Measurements from ENCODE around the gene YPEL1. TPM values are rescaled to one million over a fixed set of nuclear protein-coding genes. Genes with fewer than 3 reads are reported as not detected.
"Not testable (repeated sequence)": the region's sequence is repeated elsewhere in the genome, so short reads cannot be mapped to it uniquely, and the experiment has no call there.

Gene YPEL1
- total RNA-seq, 1 donor: 11.8 TPM

GRCh38 chr22:21754523-21754922, 18.9 kb upstream of the YPEL1 start:
- peak in 2 of 3 donors; percentile 56 to 78 for DNase-seq (ENCODE audit: low read depth in 2 of 3, low spot score in 2 of 3)

- DNase-seq (ENCODE audit: low read depth in 2 of 3, low spot score in 2 of 3): no peak
Observed at GRCh38 chr22:21753374-21754111, 17.9 kb upstream of the YPEL1 start.

DNA sequence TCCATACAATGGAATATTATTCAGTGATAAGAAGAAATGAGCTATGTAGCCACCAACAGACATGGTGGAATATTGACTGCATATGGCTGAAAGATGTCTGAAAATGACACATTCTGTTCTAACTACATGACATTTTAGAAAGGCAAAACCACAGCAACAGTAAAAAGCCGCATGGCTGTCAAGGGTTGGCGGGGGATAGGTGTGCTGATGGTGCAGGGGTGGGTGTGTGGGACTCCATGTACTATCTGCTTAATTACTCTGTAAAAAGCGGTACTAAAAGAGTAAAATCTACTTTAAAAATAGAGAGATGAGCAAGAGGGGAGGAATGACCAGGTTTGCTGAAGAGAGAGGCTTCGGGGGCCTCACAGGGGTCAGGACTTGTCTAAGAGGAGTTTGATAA, 16.7 kb upstream of the YPEL1 start:
- no peak for DNase-seq (ENCODE audit: low read depth in 2 of 3, low spot score in 2 of 3)

DNA sequence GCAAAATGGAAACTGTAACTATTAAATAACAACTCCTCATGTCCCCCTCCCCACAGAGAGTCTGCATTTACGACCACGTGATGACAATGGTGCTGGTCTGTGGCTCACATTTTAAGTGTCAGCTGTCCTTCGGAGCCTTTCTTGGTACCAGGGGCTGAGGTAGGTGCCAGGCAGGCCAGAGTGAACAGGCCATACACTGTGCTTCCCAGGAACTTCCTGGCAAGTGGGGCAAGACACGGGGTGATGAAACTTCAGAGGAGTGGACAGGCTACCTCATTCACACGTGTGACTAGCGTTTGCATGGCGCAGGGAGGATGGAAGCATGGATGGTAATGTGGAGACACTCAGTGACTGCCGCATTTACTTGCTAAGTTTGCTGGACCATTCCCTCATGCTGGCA, 10.4 kb upstream of the YPEL1 start:
- no peak for DNase-seq (ENCODE audit: low read depth in 2 of 3, low spot score in 2 of 3)

- not testable (repeated sequence) for DNase-seq (ENCODE audit: low read depth in 2 of 3, low spot score in 2 of 3)
Observed at GRCh38 chr22:21744917-21745316, 9.3 kb upstream of the YPEL1 start.

- DNase-seq (ENCODE audit: low read depth in 2 of 3, low spot score in 2 of 3): no peak
Observed at GRCh38 chr22:21741790-21742189, 6.2 kb upstream of the YPEL1 start.

GRCh38 chr22:21741059-21741458, 5.5 kb upstream of the YPEL1 start:
- no peak for DNase-seq (ENCODE audit: low read depth in 2 of 3, low spot score in 2 of 3)

GRCh38 chr22:21739828-21740377, 4.3 kb upstream of the YPEL1 start:
- DNase-seq (ENCODE audit: low read depth in 2 of 3, low spot score in 2 of 3): no peak

DNA sequence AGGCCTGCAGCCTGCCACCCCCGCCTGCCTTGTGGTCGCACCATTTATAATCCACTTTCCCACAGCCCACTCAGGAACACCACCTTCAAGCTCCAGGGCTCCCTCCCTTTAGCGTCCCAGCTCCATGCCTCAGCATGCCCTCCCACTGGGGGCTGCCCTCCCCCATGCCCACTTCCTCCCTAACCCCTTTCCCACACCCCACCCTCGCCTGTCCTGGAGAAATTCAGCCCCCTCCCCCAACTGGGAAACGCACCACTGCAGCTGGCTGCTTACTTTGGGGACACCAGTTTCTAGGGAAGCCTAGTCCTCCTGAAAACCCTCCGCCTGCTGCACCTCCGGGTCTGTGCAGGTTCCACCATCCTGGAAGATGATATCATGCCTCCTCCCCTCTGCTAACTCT, 3.4 kb upstream of the YPEL1 start:
- no peak for DNase-seq (ENCODE audit: low read depth in 2 of 3, low spot score in 2 of 3)

DNA sequence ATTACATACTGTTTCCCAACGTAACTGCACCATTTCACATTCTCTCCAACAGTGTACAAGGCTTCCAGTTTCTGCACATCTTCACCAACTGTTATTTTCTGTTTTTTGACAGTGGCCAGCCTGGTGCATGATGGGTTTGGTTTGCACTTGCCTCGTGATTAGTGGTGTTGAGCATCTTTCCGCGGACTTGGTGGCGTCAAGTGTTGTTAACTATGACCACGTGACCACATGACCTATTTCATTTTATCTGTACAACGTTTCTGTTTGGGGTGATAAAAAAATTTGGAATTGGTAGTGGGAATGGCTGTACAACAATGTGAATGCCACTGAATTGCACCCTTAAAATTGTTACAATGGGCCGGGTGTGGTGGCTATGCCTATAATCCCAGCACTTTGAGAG, 2.5 kb upstream of the YPEL1 start:
- no peak for DNase-seq (ENCODE audit: low read depth in 2 of 3, low spot score in 2 of 3)

DNA sequence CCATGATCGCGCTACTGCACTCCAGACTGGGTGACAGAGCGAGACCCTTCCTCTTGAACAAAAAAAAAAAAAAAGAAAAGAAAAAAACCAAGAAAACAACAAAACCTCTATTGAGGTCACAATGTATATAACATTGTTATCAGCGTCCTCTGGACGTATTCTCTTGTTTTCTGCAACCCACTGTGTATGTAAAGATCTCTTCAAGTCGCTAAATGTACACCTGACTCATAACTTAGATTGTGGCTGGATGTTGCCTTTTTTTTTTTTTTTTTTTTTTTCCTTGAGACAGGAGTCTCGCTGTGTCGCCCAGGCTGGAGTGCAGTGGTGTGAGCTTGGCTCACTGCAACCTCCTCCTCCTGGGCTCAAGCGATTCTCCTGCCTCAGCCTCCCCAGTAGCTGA, 1.4 kb upstream of the YPEL1 start:
- DNase-seq (ENCODE audit: low read depth in 2 of 3, low spot score in 2 of 3): no peak

DNA sequence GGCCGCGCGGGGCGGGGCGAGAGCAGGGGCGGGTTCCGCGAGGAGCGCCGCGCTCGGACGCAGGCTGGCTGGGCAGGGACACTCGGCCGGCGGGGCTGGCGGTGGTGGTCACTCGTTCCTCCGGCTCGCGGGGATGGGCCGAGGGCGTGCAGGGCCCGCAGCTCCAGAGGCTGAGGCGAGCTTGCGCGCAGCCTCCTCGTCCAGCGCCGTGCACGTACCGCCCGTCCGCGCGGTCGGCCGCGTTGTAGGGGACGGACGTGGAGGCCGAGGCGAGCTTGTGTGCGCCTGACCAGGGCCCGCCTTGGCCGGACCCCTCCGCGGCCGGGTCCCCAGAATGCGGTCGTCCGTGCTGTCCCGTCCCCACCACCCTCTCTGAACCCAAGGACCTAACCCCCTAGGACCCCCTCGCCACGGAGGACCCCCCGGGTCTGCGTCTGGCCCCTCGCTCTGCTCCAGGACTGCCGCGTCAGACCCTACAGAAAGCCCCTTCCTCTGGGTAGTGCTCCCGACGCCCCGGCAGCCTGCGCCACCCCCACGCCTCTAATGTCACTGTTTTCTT, 569 bp upstream of the YPEL1 start:
- no peak for DNase-seq (ENCODE audit: low read depth in 2 of 3, low spot score in 2 of 3)

DNA sequence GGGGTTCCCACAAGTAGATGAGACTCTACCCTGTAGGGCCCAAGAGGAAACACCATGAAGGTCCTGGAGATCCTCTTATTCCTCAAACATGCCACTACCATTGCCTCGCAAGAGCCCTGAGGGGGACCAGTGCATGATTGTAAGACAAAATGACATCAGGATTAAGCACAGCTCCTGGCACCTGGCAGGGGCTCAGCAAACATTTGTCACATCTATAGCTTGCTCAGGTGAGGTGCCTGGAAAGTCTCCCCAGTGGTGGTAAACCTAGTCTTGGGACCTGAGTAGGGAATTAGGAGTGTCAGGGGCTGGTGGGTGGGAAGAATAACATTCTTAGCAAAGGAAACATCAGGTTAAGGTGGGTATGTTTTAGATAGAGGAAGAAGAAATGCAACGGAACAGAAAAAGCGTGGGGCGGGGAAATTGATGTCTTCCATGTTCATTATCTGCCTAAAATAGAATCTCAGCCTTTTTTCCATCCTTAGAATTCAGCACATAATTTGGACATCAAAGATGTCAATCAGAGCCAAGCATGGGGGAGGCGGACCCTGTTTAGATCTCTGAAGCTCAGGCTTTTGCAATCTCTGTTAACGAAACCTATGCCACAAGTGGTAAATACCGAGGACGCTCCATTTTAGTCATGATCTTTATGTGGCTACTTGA, 924 bp downstream of the YPEL1 start:
- DNase-seq (ENCODE audit: low read depth in 2 of 3, low spot score in 2 of 3): peak in 1 of 3 donors; percentile 37

DNA sequence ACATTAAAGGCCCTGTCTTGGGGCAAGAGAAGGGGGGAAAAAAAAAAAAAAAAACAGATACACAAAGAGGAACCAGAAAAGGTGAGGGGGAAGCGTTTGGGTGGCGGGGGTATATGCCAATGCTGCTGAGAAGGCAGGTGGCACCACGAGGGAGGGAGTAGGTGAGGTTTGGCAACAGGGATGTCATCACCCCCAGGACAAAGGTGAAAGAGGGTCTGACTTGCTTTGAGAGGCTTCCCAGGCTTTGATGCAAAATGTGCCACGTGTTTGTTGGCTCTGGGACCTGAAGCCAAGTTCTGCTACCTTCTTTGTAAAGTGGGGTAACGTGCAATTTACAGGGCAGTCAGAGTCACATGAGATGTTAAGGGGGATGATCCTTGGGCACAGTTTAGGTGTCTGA, 4.1 kb downstream of the YPEL1 start:
- DNase-seq (ENCODE audit: low read depth in 2 of 3, low spot score in 2 of 3): no peak

DNA sequence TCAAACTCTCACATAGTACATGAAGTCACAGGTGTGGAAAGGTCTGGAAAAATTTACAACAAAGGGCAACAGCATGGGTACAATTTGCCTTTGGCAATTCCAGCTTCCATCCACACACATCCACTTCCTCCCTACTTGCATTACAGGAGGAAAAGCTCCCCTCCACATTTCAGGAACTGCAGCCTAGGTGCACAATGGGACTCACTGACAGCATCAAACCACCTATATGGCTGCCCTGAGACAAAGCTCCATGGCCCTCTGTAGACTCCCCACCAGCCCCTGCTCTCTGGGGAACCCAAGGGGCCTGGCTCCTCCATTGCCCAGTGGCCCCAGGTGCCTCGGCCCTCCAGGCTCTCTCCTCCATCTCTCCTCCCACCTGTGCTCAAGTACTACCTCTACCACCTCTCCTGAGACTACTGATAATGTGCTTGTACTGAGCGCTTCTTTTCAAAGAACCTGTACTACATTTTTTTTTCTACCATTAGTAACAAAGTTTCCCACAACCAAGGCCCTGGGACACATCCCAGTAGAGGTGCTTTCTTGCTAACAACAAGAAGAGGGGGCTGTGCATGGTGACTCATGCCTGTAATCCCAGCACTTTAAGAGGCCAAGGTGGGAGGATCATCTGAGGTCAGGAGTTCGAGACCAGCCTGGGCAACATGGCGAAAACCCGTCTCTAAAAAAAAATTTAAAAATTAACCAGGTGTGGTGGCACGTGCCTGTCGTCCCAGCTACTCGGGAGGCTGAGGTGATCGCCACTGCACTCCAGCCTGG, 4.9 kb downstream of the YPEL1 start:
- DNase-seq (ENCODE audit: low read depth in 2 of 3, low spot score in 2 of 3): no peak

DNA sequence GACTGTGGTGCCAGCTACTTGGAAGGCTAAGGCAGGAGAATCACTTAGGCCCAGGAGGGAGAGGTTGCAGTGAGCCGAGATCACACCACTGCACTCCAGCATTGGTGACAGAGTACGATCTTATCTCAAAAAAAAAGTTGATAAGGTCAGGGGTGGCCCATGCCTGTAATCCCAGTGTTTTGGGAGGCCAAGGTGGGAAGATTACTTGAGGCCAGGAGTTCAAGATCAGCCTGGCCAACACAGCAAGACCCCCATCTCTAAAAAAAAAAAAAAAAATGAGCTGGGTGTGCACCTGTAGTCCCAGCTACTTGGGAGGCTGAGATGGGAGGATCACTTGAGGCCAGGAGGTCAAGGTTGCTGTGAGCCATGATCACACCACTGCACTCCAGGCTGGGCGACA, 6.4 kb downstream of the YPEL1 start:
- DNase-seq (ENCODE audit: low read depth in 2 of 3, low spot score in 2 of 3): not testable (repeated sequence)

DNA sequence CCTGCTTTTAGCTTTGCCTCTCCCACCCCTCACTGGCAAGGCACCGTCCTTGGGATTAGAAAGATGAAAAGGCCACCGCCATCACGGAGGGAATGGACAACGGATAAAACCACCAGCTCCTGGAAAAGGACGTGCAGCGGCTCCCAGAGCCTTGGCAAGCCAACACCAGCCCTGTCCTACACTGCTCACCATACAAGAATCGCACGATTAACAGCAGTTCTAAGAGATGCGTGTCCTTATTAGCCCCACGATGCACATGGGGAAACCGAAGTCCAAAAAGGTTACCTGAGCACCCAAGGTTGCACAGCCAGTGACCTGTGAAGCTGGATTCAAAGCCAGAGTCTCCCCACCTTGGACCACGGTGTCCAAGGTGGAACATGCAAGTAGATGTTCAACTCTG, 7.3 kb downstream of the YPEL1 start:
- DNase-seq (ENCODE audit: low read depth in 2 of 3, low spot score in 2 of 3): no peak

- DNase-seq (ENCODE audit: low read depth in 2 of 3, low spot score in 2 of 3): no peak
Observed at GRCh38 chr22:21727768-21728167, 7.8 kb downstream of the YPEL1 start.

DNA sequence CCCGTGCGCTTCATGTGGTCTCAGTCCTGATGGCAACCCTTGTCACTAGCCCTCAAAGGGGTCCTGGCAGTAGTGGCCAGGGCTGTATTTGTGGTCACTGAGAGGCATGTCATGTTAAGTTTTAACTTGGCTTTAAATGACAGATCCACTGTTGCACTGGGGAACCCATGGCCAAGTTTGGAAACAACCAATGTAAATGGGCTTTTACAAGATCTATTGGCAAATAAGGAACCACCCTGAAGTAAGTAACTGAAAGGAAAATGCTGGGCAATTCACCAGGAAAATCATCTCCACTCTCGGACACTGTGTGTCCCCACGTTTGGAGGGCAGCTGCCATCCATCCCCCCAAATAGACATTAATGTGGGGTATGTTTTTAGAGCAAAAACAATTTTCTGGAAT, 8.4 kb downstream of the YPEL1 start:
- DNase-seq (ENCODE audit: low read depth in 2 of 3, low spot score in 2 of 3): no peak

GRCh38 chr22:21726650-21727049, 8.9 kb downstream of the YPEL1 start:
- peak in 2 of 3 donors; percentile 46 to 59 for DNase-seq (ENCODE audit: low read depth in 2 of 3, low spot score in 2 of 3)
